Measurements from ENCODE around the gene PSMB2.

The PSMB2 gene

GRCh38 chr1:35570589-35571137, 70.7 kb downstream of the PSMB2 start:
- DNase-seq, result no peak

- DNase-seq, result no peak
Observed at GRCh38 chr1:35569936-35570335, 71.4 kb downstream of the PSMB2 start.

GRCh38 chr1:35568975-35569395, 72.3 kb downstream of the PSMB2 start:
- peak; percentile 77 for DNase-seq

GRCh38 chr1:35567947-35568558, 73.3 kb downstream of the PSMB2 start:
- no peak for DNase-seq

- no peak for DNase-seq
Observed at GRCh38 chr1:35565742-35566133, 75.6 kb downstream of the PSMB2 start.

GRCh38 chr1:35564884-35565741, 76.2 kb downstream of the PSMB2 start:
- DNase-seq, result no peak

- DNase-seq, result peak; percentile 89
Observed at GRCh38 chr1:35564037-35564883, 77.1 kb downstream of the PSMB2 start.

GRCh38 chr1:35563166-35563565, 78.2 kb downstream of the PSMB2 start:
- no peak for DNase-seq

GRCh38 chr1:35561972-35562680, 79.2 kb downstream of the PSMB2 start:
- no peak for DNase-seq

- no peak for DNase-seq
Observed at GRCh38 chr1:35561297-35561971, 79.9 kb downstream of the PSMB2 start.

- no peak for DNase-seq
Observed at GRCh38 chr1:35560256-35561225, 80.8 kb downstream of the PSMB2 start.

- no peak for DNase-seq
Observed at GRCh38 chr1:35559317-35559944, 81.9 kb downstream of the PSMB2 start.

GRCh38 chr1:35558374-35559316, 82.7 kb downstream of the PSMB2 start:
- no peak for DNase-seq

GRCh38 chr1:35557611-35558373, 83.5 kb downstream of the PSMB2 start, which contains the start of gene NCDN:
Gene NCDN, plus strand, starts transcription at chr1:35557799. Its CDS starts 392 bp downstream, at chr1:35558191.
- peak; percentile 98 for DNase-seq

GRCh38 chr1:35557118-35557610, 84.2 kb downstream of the PSMB2 start, which contains the start of gene KIAA0319L:
Gene KIAA0319L, minus strand, starts transcription at chr1:35557403. Its CDS starts 2,912 bp downstream, at chr1:35554491.
- peak; percentile 86 for DNase-seq

- no peak for DNase-seq
Observed at GRCh38 chr1:35556484-35557117, 84.7 kb downstream of the PSMB2 start.
